SH-SY5Y (cell line): Measurements from ENCODE around the gene NME9.

Experiments used
- GATA2 ChIP-seq: IDR thresholded peaks from 2 replicates; pipeline ENCODE4 v1.6.1; 2011; ENCODE audit warnings: mild to moderate bottlenecking, low read depth, low read length
- GATA3 ChIP-seq: IDR thresholded peaks from 2 replicates; pipeline ENCODE4 v1.6.1; 2011; ENCODE audit warnings: low read depth, mild to moderate bottlenecking, low read length, moderate library complexity

- TF ChIP-seq GATA2, result no peak
- TF ChIP-seq GATA3, result no peak
Observed at GRCh38 chr3:138351151-138351550, 21.5 kb upstream of the NME9 start.
